ENCODE measurements around the gene TPSG1. TPM values are rescaled to one million over a fixed set of nuclear protein-coding genes. Genes with fewer than 3 reads are reported as not detected.

The TPSG1 gene
- total and polyA plus RNA-seq, 11 donors: not detected

- no peaks in the 10 kb centered on the region for H3K36me3 ChIP-seq
- H3K27me3 ChIP-seq: no peaks in the 10 kb centered on the region
- no peak for ATAC-seq
- DNase-seq: no peak
- H3K27ac ChIP-seq: no peak overlapping the region
- intact Hi-C loops (cut with DNase I): no loop called here
- H3K4me1 ChIP-seq: no peaks in the 10 kb centered on the region
- no peaks in the 10 kb centered on the region for H3K9me3 ChIP-seq
- no peak overlapping the region for H3K4me3 ChIP-seq
- no peak for TF ChIP-seq POLR2A (IDR thresholded peaks at IDR 0.05)
- no peak for TF ChIP-seq CTCF (IDR thresholded peaks at IDR 0.05)
- 76 to 89% (median 85%) methylated on average over 12 to 17 of the region's 21 CpGs for WGBS, 4 donors
These were observed 20.1 kb downstream of the TPSG1 start for GRCh38 chr16:1204933-1205332.

- DNase-seq: no peak
- no peak for TF ChIP-seq CTCF (IDR thresholded peaks at IDR 0.05)
- H3K27ac ChIP-seq: no peak overlapping the region
- H3K27me3 ChIP-seq: no peaks in the 10 kb centered on the region
- H3K4me1 ChIP-seq: no peaks in the 10 kb centered on the region
- no peak overlapping the region for H3K4me3 ChIP-seq
- ATAC-seq: no peak
- intact Hi-C loops (cut with DNase I): no loop called here
- WGBS, 4 donors: 91 to 94% (median 92%) methylated on average over 7 to 18 of the region's 18 CpGs
- no peaks in the 10 kb centered on the region for H3K9me3 ChIP-seq
- H3K36me3 ChIP-seq: no peaks in the 10 kb centered on the region
These were observed 22.8 kb downstream of the TPSG1 start for GRCh38 chr16:1202274-1202673.

- intact Hi-C loops (cut with DNase I): no loop called here
- H3K36me3 ChIP-seq: no peaks in the 10 kb centered on the region
These were observed 23.6 kb downstream of the TPSG1 start for GRCh38 chr16:1201444-1201843.

GRCh38 chr16:1200014-1200627, 24.9 kb downstream of the TPSG1 start:
- TF ChIP-seq POLR2A (IDR thresholded peaks at IDR 0.05) (no peak), CTCF (IDR thresholded peaks at IDR 0.05) (no peak)
- H3K4me1 ChIP-seq: no peaks in the 10 kb centered on the region
- intact Hi-C loops (cut with DNase I): no loop called here
- no peaks in the 10 kb centered on the region for H3K36me3 ChIP-seq
- no peak overlapping the region for H3K4me3 ChIP-seq
- no peaks in the 10 kb centered on the region for H3K9me3 ChIP-seq
- ATAC-seq: no peak
- DNase-seq: no peak
- H3K27me3 ChIP-seq: peaks cover 0 to 5% (median 0%) of the 10 kb centered on the region in 9 donors
- 89 to 94% (median 92%) methylated on average over 29 to 38 of the region's 38 CpGs for WGBS, 4 donors
- no peak overlapping the region for H3K27ac ChIP-seq

More at GRCh38 chr16:1201444-1201843, 23.6 kb downstream of the TPSG1 start:
- TF ChIP-seq CTCF (IDR thresholded peaks at IDR 0.05) (no peak), POLR2A (IDR thresholded peaks at IDR 0.05) (no peak)
- WGBS, 4 donors: 93 to 95% (median 94%) methylated on average over 19 to 25 of the region's 25 CpGs
- DNase-seq (no peak), ATAC-seq (no peak)
- H3K9me3 ChIP-seq: no peaks in the 10 kb centered on the region
- H3K27me3 ChIP-seq: no peaks in the 10 kb centered on the region
- H3K4me3 ChIP-seq: no peak overlapping the region
- no peaks in the 10 kb centered on the region for H3K4me1 ChIP-seq
- H3K27ac ChIP-seq: no peak overlapping the region

Measured in heart left ventricle (tissue), 16 donors.